Measurements from ENCODE around the gene DBNDD2.
A peak's percentile ranks its signal among the peaks of the same experiment; 100 is the strongest.

The DBNDD2 gene

GRCh38 chr20:45433976-45434375 is 25.9 kb downstream of the DBNDD2 start:
- DNase-seq, result no peak
- Histone ChIP-seq H3K4me1 (ENCODE audit: control insufficient read depth in 1 of 2, insufficient read depth in 2 of 2, low read length in 2 of 2) (peaks cover 0 to 3% of the 10 kb centered on the region in 2 experiments), H3K9me3 (ENCODE audit: insufficient read depth, low read depth, low read length) (no peaks in the 10 kb centered on the region), H3K23ac (ENCODE audit: low read length) (no peak overlapping the region), H3K4ac (ENCODE audit: low read depth, low read length) (no peak overlapping the region), H3K27ac (ENCODE audit: low read depth, low read length) (no peak overlapping the region), H2BK12ac (ENCODE audit: low read length) (no peak overlapping the region), H3K79me1 (ENCODE audit: low read length) (peaks cover 2% of the 10 kb centered on the region), H2AK5ac (ENCODE audit: low read length) (no peak overlapping the region), H4K8ac (ENCODE audit: low read depth, low read length) (no peak overlapping the region), H3K4me2 (ENCODE audit: low read length) (no peak overlapping the region), H3K18ac (ENCODE audit: low read length) (no peak overlapping the region), H4K12ac (ENCODE audit: low read depth, low read length) (no peak overlapping the region), H2AFZ (ENCODE audit: insufficient read depth, low read length, poor library complexity) (no peak overlapping the region), H4K91ac (ENCODE audit: low read depth, low read length) (no peak overlapping the region), H3K27me3 (ENCODE audit: insufficient read depth, low read length) (no peaks in the 10 kb centered on the region), H3K14ac (ENCODE audit: low read length) (no peak overlapping the region), H3K36me3 (ENCODE audit: control insufficient read depth in 1 of 2, insufficient read depth in 2 of 2, low read length in 2 of 2) (no peaks in the 10 kb centered on the region), H3K79me2 (ENCODE audit: control insufficient read depth, insufficient read depth, low read length, poor library complexity) (no peaks in the 10 kb centered on the region), H3K4me3 (ENCODE audit: low read depth, low read length) (no peak overlapping the region), H3K9ac (ENCODE audit: low read length) (no peak overlapping the region), H2BK5ac (ENCODE audit: low read depth, low read length, poor library complexity) (no peak overlapping the region), H2BK120ac (ENCODE audit: insufficient read depth, low read length, poor library complexity) (no peak overlapping the region)
- WGBS (ENCODE audit: extremely low coverage, insufficient coverage, insufficient read length), result no CpG with 5 or more reads among the region's 4 CpGs

GRCh38 chr20:45436732-45437485 is 28.8 kb downstream of the DBNDD2 start:
- Histone ChIP-seq H2AK5ac (ENCODE audit: low read length) (no peak overlapping the region), H3K23ac (ENCODE audit: low read length) (no peak overlapping the region), H3K27ac (ENCODE audit: low read depth, low read length) (no peak overlapping the region), H2AFZ (ENCODE audit: insufficient read depth, low read length, poor library complexity) (peak overlapping the region; percentile 88), H3K79me1 (ENCODE audit: low read length) (peaks cover 7% of the 10 kb centered on the region), H2BK12ac (ENCODE audit: low read length) (peak overlapping the region; percentile 61), H3K4ac (ENCODE audit: low read depth, low read length) (no peak overlapping the region), H3K9me3 (ENCODE audit: insufficient read depth, low read depth, low read length) (no peaks in the 10 kb centered on the region), H3K4me3 (ENCODE audit: low read depth, low read length) (peak overlapping the region; percentile 66), H3K9ac (ENCODE audit: low read length) (peak overlapping the region; percentile 50), H3K4me2 (ENCODE audit: low read length) (peak overlapping the region; percentile 97), H4K91ac (ENCODE audit: low read depth, low read length) (peak overlapping the region; percentile 56), H3K4me1 (ENCODE audit: control insufficient read depth in 1 of 2, insufficient read depth in 2 of 2, low read length in 2 of 2) (peaks cover 5 to 9% of the 10 kb centered on the region in 2 experiments), H2BK5ac (ENCODE audit: low read depth, low read length, poor library complexity) (no peak overlapping the region), H3K14ac (ENCODE audit: low read length) (peak overlapping the region; percentile 30), H3K79me2 (ENCODE audit: control insufficient read depth, insufficient read depth, low read length, poor library complexity) (no peaks in the 10 kb centered on the region), H2BK120ac (ENCODE audit: insufficient read depth, low read length, poor library complexity) (peak overlapping the region; percentile 67), H4K12ac (ENCODE audit: low read depth, low read length) (peak overlapping the region; percentile 63), H3K27me3 (ENCODE audit: insufficient read depth, low read length) (no peaks in the 10 kb centered on the region), H3K36me3 (ENCODE audit: control insufficient read depth in 1 of 2, insufficient read depth in 2 of 2, low read length in 2 of 2) (no peaks in the 10 kb centered on the region), H4K8ac (ENCODE audit: low read depth, low read length) (peak overlapping the region; percentile 74), H3K18ac (ENCODE audit: low read length) (no peak overlapping the region)
- WGBS (ENCODE audit: extremely low coverage, insufficient coverage, insufficient read length), result no CpG with 5 or more reads among the region's 33 CpGs
- DNase-seq, result peak; percentile 99

GRCh38 chr20:45440424-45440823 is 32.3 kb downstream of the DBNDD2 start:
- peaks cover 3% of the 10 kb centered on the region for H3K79me2 ChIP-seq (ENCODE audit: control insufficient read depth, insufficient read depth, low read length, poor library complexity)
- peak overlapping the region; percentile 8 for H2BK12ac ChIP-seq (ENCODE audit: low read length)
- H3K14ac ChIP-seq (ENCODE audit: low read length), result peak overlapping the region; percentile 28
- no peak overlapping the region for H3K9ac ChIP-seq (ENCODE audit: low read length)
- peaks cover 20% of the 10 kb centered on the region for H3K79me1 ChIP-seq (ENCODE audit: low read length)
- no peaks in the 10 kb centered on the region for H3K9me3 ChIP-seq (ENCODE audit: insufficient read depth, low read depth, low read length)
- no peak overlapping the region for H3K23ac ChIP-seq (ENCODE audit: low read length)
- H3K4me2 ChIP-seq (ENCODE audit: low read length), result no peak overlapping the region
- no peak for DNase-seq
- no CpG with 5 or more reads among the region's 3 CpGs for WGBS (ENCODE audit: extremely low coverage, insufficient coverage, insufficient read length)
- H3K27ac ChIP-seq (ENCODE audit: low read depth, low read length), result peak overlapping the region; percentile 91
- no peak overlapping the region for H2AK5ac ChIP-seq (ENCODE audit: low read length)
- no peaks in the 10 kb centered on the region for H3K36me3 ChIP-seq (ENCODE audit: control insufficient read depth in 1 of 2, insufficient read depth in 2 of 2, low read length in 2 of 2)
- H2BK120ac ChIP-seq (ENCODE audit: insufficient read depth, low read length, poor library complexity), result peak overlapping the region; percentile 74
- no peak overlapping the region for H2AFZ ChIP-seq (ENCODE audit: insufficient read depth, low read length, poor library complexity)
- no peak overlapping the region for H4K12ac ChIP-seq (ENCODE audit: low read depth, low read length)
- H4K91ac ChIP-seq (ENCODE audit: low read depth, low read length), result peak overlapping the region; percentile 29
- peak overlapping the region; percentile 36 for H2BK5ac ChIP-seq (ENCODE audit: low read depth, low read length, poor library complexity)
- H3K4me3 ChIP-seq (ENCODE audit: low read depth, low read length), result no peak overlapping the region
- no peak overlapping the region for H3K4ac ChIP-seq (ENCODE audit: low read depth, low read length)
- H3K18ac ChIP-seq (ENCODE audit: low read length), result no peak overlapping the region
- H3K4me1 ChIP-seq (ENCODE audit: control insufficient read depth in 1 of 2, insufficient read depth in 2 of 2, low read length in 2 of 2), result peaks cover 20% of the 10 kb centered on the region in 2 experiments
- no peaks in the 10 kb centered on the region for H3K27me3 ChIP-seq (ENCODE audit: insufficient read depth, low read length)
- no peak overlapping the region for H4K8ac ChIP-seq (ENCODE audit: low read depth, low read length)

GRCh38 chr20:45440891-45441685 is 33.0 kb downstream of the DBNDD2 start:
- Histone ChIP-seq H4K8ac (ENCODE audit: low read depth, low read length) (peak overlapping the region; percentile 14), H2AK5ac (ENCODE audit: low read length) (no peak overlapping the region), H2BK5ac (ENCODE audit: low read depth, low read length, poor library complexity) (peak overlapping the region; percentile 85), H3K27ac (ENCODE audit: low read depth, low read length) (peak overlapping the region; percentile 91), H3K23ac (ENCODE audit: low read length) (no peak overlapping the region), H3K79me2 (ENCODE audit: control insufficient read depth, insufficient read depth, low read length, poor library complexity) (peaks cover 3% of the 10 kb centered on the region), H2AFZ (ENCODE audit: insufficient read depth, low read length, poor library complexity) (no peak overlapping the region), H3K9ac (ENCODE audit: low read length) (no peak overlapping the region), H3K36me3 (ENCODE audit: control insufficient read depth in 1 of 2, insufficient read depth in 2 of 2, low read length in 2 of 2) (no peaks in the 10 kb centered on the region), H3K79me1 (ENCODE audit: low read length) (peaks cover 22% of the 10 kb centered on the region), H3K9me3 (ENCODE audit: insufficient read depth, low read depth, low read length) (no peaks in the 10 kb centered on the region), H3K14ac (ENCODE audit: low read length) (peak overlapping the region; percentile 62), H4K91ac (ENCODE audit: low read depth, low read length) (peak overlapping the region; percentile 61), H2BK120ac (ENCODE audit: insufficient read depth, low read length, poor library complexity) (peak overlapping the region; percentile 71), H3K4me1 (ENCODE audit: control insufficient read depth in 1 of 2, insufficient read depth in 2 of 2, low read length in 2 of 2) (peaks cover 23 to 25% of the 10 kb centered on the region in 2 experiments), H4K12ac (ENCODE audit: low read depth, low read length) (no peak overlapping the region), H3K4me3 (ENCODE audit: low read depth, low read length) (no peak overlapping the region), H2BK12ac (ENCODE audit: low read length) (peak overlapping the region; percentile 45), H3K18ac (ENCODE audit: low read length) (no peak overlapping the region), H3K4ac (ENCODE audit: low read depth, low read length) (no peak overlapping the region), H3K4me2 (ENCODE audit: low read length) (peak overlapping the region; percentile 32), H3K27me3 (ENCODE audit: insufficient read depth, low read length) (no peaks in the 10 kb centered on the region)
- DNase-seq, result no peak
- no CpG with 5 or more reads among the region's 5 CpGs for WGBS (ENCODE audit: extremely low coverage, insufficient coverage, insufficient read length)

Measured in trophoblast cell (in vitro differentiated cells and primary cell).